Panc1 (cell line): ENCODE measurements around the gene ZNF189. TPM values are rescaled to one million over a fixed set of nuclear protein-coding genes. Genes with fewer than 3 reads are reported as not detected.
"Not testable (repeated sequence)": the region's sequence is repeated elsewhere in the genome, so short reads cannot be mapped to it uniquely, and the experiment has no call there.

Source experiments
- ATAC-seq: fragments of 200-7000 bp; cut with Tn5 transposase; 2 replicates; pipeline ENCODE4 v1.9.1; 2020; ENCODE audit warnings: mild to moderate bottlenecking, moderate library complexity
- BruUV-seq: library from RNA; stranded (reverse); fragments of 400-500 nt; replicated peaks from 2 replicates; lab custom pipeline; 2021; lab: Mats Ljungman, UMichigan
- CTCF ChIA-PET: fragments of 300-600 bp; sonication (Branson Sonifier 250); formaldehyde crosslinking; loops from one replicate; lab custom pipeline; 2022; ENCODE audit warnings: antibody characterized with exemption; lab: Charles Lee
- POLR2A ChIA-PET: fragments of 300-600 bp; sonication (Branson Sonifier 250); formaldehyde crosslinking; loops from one replicate; lab custom pipeline; 2022; ENCODE audit warnings: antibody characterized with exemption; lab: Charles Lee
- DNase-seq: peaks from one replicate; pipeline ENCODE4 v3.0.0-alpha.2; 2010; ENCODE audit warnings: low read depth, low spot score
- H3K27ac ChIP-seq: 2 replicates; pipeline ENCODE4 v1.5.1; 2011; ENCODE audit warnings: mild to moderate bottlenecking, low read length, inconsistent platforms
- H3K27me3 ChIP-seq: fragments of 200-500 bp; sonication (Bioruptor generic); 2 replicates; pipeline ENCODE4 v1.6.0; 2014; ENCODE audit warnings: low read length, inconsistent platforms; ENCODE audit not compliant: control insufficient read depth, insufficient read depth
- H3K36me3 ChIP-seq: fragments of 200-500 bp; sonication (Bioruptor generic); 2 replicates; pipeline ENCODE4 v1.5.1; 2014; ENCODE audit warnings: inconsistent platforms, mild to moderate bottlenecking, low read length, moderate library complexity; ENCODE audit not compliant: control insufficient read depth, insufficient read depth
- H3K4me1 ChIP-seq: 2 replicates; pipeline ENCODE4 v1.5.1; 2011; ENCODE audit warnings: inconsistent platforms, mild to moderate bottlenecking, low read length, moderate library complexity; ENCODE audit not compliant: control insufficient read depth, insufficient read depth
- H3K4me3 ChIP-seq, 2 experiments: 2 replicates each; pipeline ENCODE4 v1.5.1; 2011 to 2012; ENCODE audit warnings: low read depth in 2 of 2, low read length in 2 of 2, mild to moderate bottlenecking in 2 of 2, inconsistent platforms in 1 of 2, moderate library complexity in 1 of 2
- H3K9me3 ChIP-seq: fragments of 200-500 bp; sonication (Bioruptor generic); 2 replicates; pipeline ENCODE4 v1.5.1; 2014; ENCODE audit warnings: low read depth, mild to moderate bottlenecking, inconsistent platforms, low read length, moderate library complexity; ENCODE audit not compliant: control insufficient read depth, insufficient read depth
- CTCF ChIP-seq: fragments of 450-650 bp; IDR thresholded peaks from 2 replicates; pipeline ENCODE4 v1.5.1; 2017; ENCODE audit warnings: mild to moderate bottlenecking
- POLR2AphosphoS5 ChIP-seq: IDR thresholded peaks from 2 replicates; pipeline ENCODE4 v1.6.1; 2012; ENCODE audit warnings: mild to moderate bottlenecking, low read depth, low read length, moderate library complexity
- REST ChIP-seq, 2 experiments: IDR thresholded peaks; 2 replicates each; pipeline ENCODE4 v1.6.1; 2011 to 2012; ENCODE audit warnings: low read depth in 2 of 2, control low read depth in 1 of 2, low read length in 1 of 2, mild to moderate bottlenecking in 1 of 2, moderate library complexity in 1 of 2; ENCODE audit not compliant: insufficient read depth in 1 of 2
- SIN3A ChIP-seq: IDR thresholded peaks from 2 replicates; pipeline ENCODE4 v1.6.1; 2012; ENCODE audit warnings: low read depth, mild to moderate bottlenecking, low read length, moderate library complexity, borderline replicate concordance; ENCODE audit not compliant: insufficient read depth
- TCF7L2 ChIP-seq: IDR thresholded peaks from 2 replicates; pipeline ENCODE4 v1.6.1; 2011; ENCODE audit warnings: mild to moderate bottlenecking, low read depth, low read length, inconsistent platforms
- in situ Hi-C: cut with HindIII; loops from 2 replicates; pipeline ENCODE4 v1.10.0; 2016; ENCODE audit warnings: low sequenced_read_pairs, low pct_unique_long_range_greater_than_20kb
- intact Hi-C: fragments of 100-400 bp; cut with micrococcal nuclease; formaldehyde crosslinking; loops from one replicate; pipeline ENCODE4 v1.10.0; 2022; ENCODE audit not compliant: unreplicated experiment
- total RNA-seq: library from RNA; stranded (reverse); gene quantifications from one replicate; pipeline ENCODE4 v1.2.1, GENCODE V29; 2021; ENCODE audit not compliant: unreplicated experiment

ZNF189 gene
- total RNA-seq, 1 experiment from 2014 or later = 7.0 TPM

GRCh38 chr9:101381833-101382342 lies 16.8 kb upstream of the ZNF189 start:
- in situ Hi-C loops (no loop called here), intact Hi-C loops (no loop called here)
- POLR2A ChIA-PET = interaction anchor here (0.7 kb wide), 1 partner anchor 17 kb away, joined by 3 read pairs; the partner anchor contains the start of genes MRPL50 and ZNF189
- ATAC-seq (no peak), DNase-seq (no peak)
- H3K9me3 ChIP-seq = no peaks in the 10 kb centered on the region
- no peaks in the 10 kb centered on the region for H3K36me3 ChIP-seq
- no peaks in the 10 kb centered on the region for H3K4me1 ChIP-seq
- no peak overlapping the region for H3K4me3 ChIP-seq
- BruUV-seq = no TSS peak
- H3K27ac ChIP-seq = no peak overlapping the region
- H3K27me3 ChIP-seq = no peaks in the 10 kb centered on the region
- TF ChIP-seq REST (IDR thresholded peaks at IDR 0.05; ENCODE audit: insufficient read depth in 1 of 2, low read depth in 2 of 2, low read length in 1 of 2) (no peak), POLR2AphosphoS5 (no peak), TCF7L2 (no peak), CTCF (no peak), SIN3A (no peak)
- CTCF ChIA-PET = no interaction called here

- Histone ChIP-seq H3K27me3 (no peaks in the 10 kb centered on the region), H3K4me3 (no peak overlapping the region), H3K4me1 (no peaks in the 10 kb centered on the region), H3K9me3 (no peaks in the 10 kb centered on the region), H3K27ac (no peak overlapping the region), H3K36me3 (peaks cover 1% of the 10 kb centered on the region; the same call in 1 of the 2 replicates)
- TF ChIP-seq SIN3A = no peak
- no peak for TF ChIP-seq CTCF
- no peak for TF ChIP-seq POLR2AphosphoS5
- TF ChIP-seq REST (IDR thresholded peaks at IDR 0.05; ENCODE audit: insufficient read depth in 1 of 2, low read depth in 2 of 2, low read length in 1 of 2) = no peak
- no peak for TF ChIP-seq TCF7L2
- intact Hi-C loops (no loop called here), in situ Hi-C loops (no loop called here)
- POLR2A ChIA-PET = no interaction called here
- CTCF ChIA-PET = no interaction called here
- no TSS peak for BruUV-seq
- ATAC-seq (no peak), DNase-seq (no peak)
Measured at GRCh38 chr9:101383361-101383760, 15.3 kb upstream of the ZNF189 start.

GRCh38 chr9:101384873-101385536 lies 13.6 kb upstream of the ZNF189 start, which contains the start of gene BAAT:
Gene BAAT, minus strand, starts transcription at chr9:101385006. Its CDS starts 13,602 bp downstream, at chr9:101371404.
- DNase-seq, in situ Hi-C loops, intact Hi-C loops, H3K9me3 ChIP-seq, CTCF ChIA-PET, H3K4me3 ChIP-seq, BruUV-seq, H3K27me3 ChIP-seq, H3K4me1 ChIP-seq, ATAC-seq, H3K27ac ChIP-seq, POLR2A ChIA-PET: not testable (repeated sequence)
- H3K36me3 ChIP-seq = peaks cover 13% of the 10 kb centered on the region; the same call in 1 of the 2 replicates
